BE2C (cell line): ENCODE measurements around the gene UNC79.

Experiments used
- DNase-seq: peaks from one replicate; pipeline ENCODE4 v3.0.0-alpha.2; 2020
- H3K27me3 ChIP-seq: fragments of 250-450 bp; sonication (Bioruptor Pico); 2 replicates; pipeline ENCODE4 v1.5.1; 2020; ENCODE audit warnings: mild to moderate bottlenecking
- H3K36me3 ChIP-seq: fragments of 250-450 bp; sonication (Bioruptor Pico); 2 replicates; pipeline ENCODE4 v1.5.1; 2020; ENCODE audit warnings: mild to moderate bottlenecking
- H3K4me1 ChIP-seq: fragments of 250-450 bp; sonication (Bioruptor Pico); 2 replicates; pipeline ENCODE4 v1.5.1; 2020
- H3K4me3 ChIP-seq: 2 replicates; pipeline ENCODE4 v1.5.1; 2011; ENCODE audit warnings: low read depth, low read length
- H3K9me3 ChIP-seq: fragments of 250-450 bp; sonication (Bioruptor Pico); 2 replicates; pipeline ENCODE4 v1.5.1; 2020
- CTCF ChIP-seq: IDR thresholded peaks from 2 replicates; pipeline ENCODE4 v1.5.1; 2012; ENCODE audit warnings: mild to moderate bottlenecking, low read depth, low read length

Gene UNC79

GRCh38 chr14:93708800-93709199 is 278.1 kb downstream of the UNC79 start:
- Histone ChIP-seq H3K4me1 (no peaks in the 10 kb centered on the region), H3K36me3 (peaks cover 6% of the 10 kb centered on the region; the same call in 1 of the 2 replicates), H3K27me3 (no peaks in the 10 kb centered on the region), H3K4me3 (no peak overlapping the region), H3K9me3 (no peaks in the 10 kb centered on the region)
- DNase-seq, result no peak
- TF ChIP-seq CTCF, result no peak

- Histone ChIP-seq H3K9me3 (no peaks in the 10 kb centered on the region), H3K36me3 (peaks cover 6% of the 10 kb centered on the region; the same call in 1 of the 2 replicates), H3K27me3 (no peaks in the 10 kb centered on the region), H3K4me1 (no peaks in the 10 kb centered on the region), H3K4me3 (no peak overlapping the region)
- TF ChIP-seq CTCF, result no peak
- DNase-seq, result no peak
These were observed 278.5 kb downstream of the UNC79 start for GRCh38 chr14:93709249-93709648.

- Histone ChIP-seq H3K4me3 (no peak overlapping the region), H3K27me3 (no peaks in the 10 kb centered on the region), H3K9me3 (no peaks in the 10 kb centered on the region), H3K4me1 (no peaks in the 10 kb centered on the region), H3K36me3 (no peaks in the 10 kb centered on the region)
- DNase-seq, result no peak
- TF ChIP-seq CTCF, result no peak
These were observed 281.5 kb downstream of the UNC79 start for GRCh38 chr14:93712079-93712837.

GRCh38 chr14:93712838-93713724 is 282.3 kb downstream of the UNC79 start:
- DNase-seq, result no peak
- no peaks in the 10 kb centered on the region for H3K36me3 ChIP-seq
- H3K9me3 ChIP-seq, result no peaks in the 10 kb centered on the region
- no peaks in the 10 kb centered on the region for H3K27me3 ChIP-seq
- H3K4me1 ChIP-seq, result no peaks in the 10 kb centered on the region
- H3K4me3 ChIP-seq, result no peak overlapping the region
- no peak for TF ChIP-seq CTCF

- TF ChIP-seq CTCF, result no peak
These were observed 283.1 kb downstream of the UNC79 start for GRCh38 chr14:93713726-93714405.

More at GRCh38 chr14:93713726-93714405, 283.1 kb downstream of the UNC79 start:
- H3K36me3 ChIP-seq, result no peaks in the 10 kb centered on the region
- no peaks in the 10 kb centered on the region for H3K9me3 ChIP-seq
- H3K27me3 ChIP-seq, result no peaks in the 10 kb centered on the region
- no peak overlapping the region for H3K4me3 ChIP-seq
- DNase-seq, result no peak
- no peaks in the 10 kb centered on the region for H3K4me1 ChIP-seq
